ENCODE results near the gene CPNE2.

- TF ChIP-seq, protein P1, sequence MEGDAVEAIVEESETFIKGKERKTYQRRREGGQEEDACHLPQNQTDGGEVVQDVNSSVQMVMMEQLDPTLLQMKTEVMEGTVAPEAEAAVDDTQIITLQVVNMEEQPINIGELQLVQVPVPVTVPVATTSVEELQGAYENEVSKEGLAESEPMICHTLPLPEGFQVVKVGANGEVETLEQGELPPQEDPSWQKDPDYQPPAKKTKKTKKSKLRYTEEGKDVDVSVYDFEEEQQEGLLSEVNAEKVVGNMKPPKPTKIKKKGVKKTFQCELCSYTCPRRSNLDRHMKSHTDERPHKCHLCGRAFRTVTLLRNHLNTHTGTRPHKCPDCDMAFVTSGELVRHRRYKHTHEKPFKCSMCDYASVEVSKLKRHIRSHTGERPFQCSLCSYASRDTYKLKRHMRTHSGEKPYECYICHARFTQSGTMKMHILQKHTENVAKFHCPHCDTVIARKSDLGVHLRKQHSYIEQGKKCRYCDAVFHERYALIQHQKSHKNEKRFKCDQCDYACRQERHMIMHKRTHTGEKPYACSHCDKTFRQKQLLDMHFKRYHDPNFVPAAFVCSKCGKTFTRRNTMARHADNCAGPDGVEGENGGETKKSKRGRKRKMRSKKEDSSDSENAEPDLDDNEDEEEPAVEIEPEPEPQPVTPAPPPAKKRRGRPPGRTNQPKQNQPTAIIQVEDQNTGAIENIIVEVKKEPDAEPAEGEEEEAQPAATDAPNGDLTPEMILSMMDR (IDR thresholded peaks at IDR 0.05): no peak
- TF ChIP-seq POLR2AphosphoS5 (IDR thresholded peaks at IDR 0.05): no peak
Observed at GRCh38 chr16:57188711-57189002, 96.3 kb downstream of the CPNE2 start.
